IMR-90 (cell line): ENCODE results near the gene FCHSD2.

Source experiments
- CTCF ChIP-seq: conservative IDR thresholded peaks from 2 replicates; pipeline ENCODE4 v1.5.1; 2012; ENCODE audit warnings: mild to moderate bottlenecking, low read depth, low read length, improper control_type of control experiment
- POLR2A ChIP-seq: IDR thresholded peaks from 2 replicates; pipeline ENCODE4 v1.6.1; 2012; ENCODE audit warnings: mild to moderate bottlenecking, low read depth, low read length
- SMC3 ChIP-seq: fragments of 150-350 bp; IDR thresholded peaks from 2 replicates; pipeline ENCODE4 v1.6.1; 2016; ENCODE audit warnings: low read depth, mild to moderate bottlenecking, antibody characterized with exemption, low read length, moderate library complexity

DNA sequence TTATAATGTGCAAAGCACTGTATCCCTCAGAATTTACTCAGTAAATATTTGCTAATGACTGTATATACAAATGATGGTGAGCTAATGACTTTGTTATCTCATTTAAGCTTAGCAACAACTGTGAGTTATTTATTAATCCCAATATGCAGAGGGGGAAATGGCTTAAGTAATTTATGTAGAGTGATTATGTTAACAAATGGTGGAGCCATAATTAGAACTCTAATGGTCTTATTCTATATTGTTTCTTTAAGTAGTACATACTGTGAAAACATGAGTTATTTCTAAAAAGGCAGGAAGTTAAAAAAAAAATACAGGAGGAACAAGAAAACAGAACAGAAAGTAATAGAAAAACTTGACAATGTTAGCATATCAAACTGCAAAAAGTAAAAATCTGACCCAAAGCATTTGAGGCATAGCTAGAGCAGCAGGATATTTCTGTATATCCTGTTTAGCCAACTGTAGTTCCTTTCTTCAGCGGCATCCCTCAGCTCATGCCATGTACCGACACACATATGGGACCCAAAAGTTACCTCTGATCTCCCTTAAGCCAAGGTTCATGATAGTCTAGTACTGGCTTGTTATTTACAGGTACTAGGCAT lies 94.2 kb downstream of the FCHSD2 start:
- TF ChIP-seq POLR2A, result no peak
- no peak for TF ChIP-seq CTCF
- no peak for TF ChIP-seq SMC3
